ENCODE results near the gene SST. TPM values are rescaled to one million over a fixed set of nuclear protein-coding genes. Genes with fewer than 3 reads are reported as not detected.
A peak's percentile ranks its signal among the peaks of the same experiment; 100 is the strongest.

SST gene
- total and polyA plus RNA-seq, 2 of the 13 experiments (the other 11 are each of a cell fraction or from before 2014, with no cell fraction given) = not detected

GRCh38 chr3:187669675-187670504 lies at the start of gene SST (continued):
- TF ChIP-seq ZNF7 (CRISPR knock-in tag; IDR thresholded peaks at IDR 0.05) (peak; percentile 88), MEF2D (CRISPR knock-in tag; IDR thresholded peaks at IDR 0.05) (peak; percentile 95), ATRX (CRISPR knock-in tag; IDR thresholded peaks at IDR 0.05; ENCODE audit: borderline replicate concordance) (0 out of 2 replicates have a peak, but pooled peaks have one; percentile 87), ISX (CRISPR knock-in tag; conservative IDR thresholded peaks at IDR 0.05) (peak; percentile 99), ZNF629 (CRISPR knock-in tag; conservative IDR thresholded peaks at IDR 0.05) (peak; percentile 62; the same call in 1 of the 2 replicates), ZNF678 (CRISPR knock-in tag; IDR thresholded peaks at IDR 0.05) (0 out of 2 replicates have a peak, but pooled peaks have one; percentile 69), ZNF878 (CRISPR knock-in tag; IDR thresholded peaks at IDR 0.05) (peak; percentile 81), ZNF17 (CRISPR knock-in tag; IDR thresholded peaks at IDR 0.05) (peak; percentile 89; the same call in 1 of the 2 replicates), ZFP90 (CRISPR knock-in tag; IDR thresholded peaks at IDR 0.05; ENCODE audit: borderline replicate concordance) (peak; percentile 99), PAX8 (CRISPR knock-in tag; IDR thresholded peaks at IDR 0.05; ENCODE audit: borderline replicate concordance) (peak; percentile 72; the same call in 1 of the 2 replicates), FOXK2 (IDR thresholded peaks at IDR 0.05) (no peak), ZNF20 (CRISPR knock-in tag; IDR thresholded peaks at IDR 0.05) (0 out of 2 replicates have a peak, but pooled peaks have one; percentile 66), HBP1 (CRISPR knock-in tag; IDR thresholded peaks at IDR 0.05; ENCODE audit: low read depth) (peak; percentile 100)
- TF ChIP-seq, protein P1, sequence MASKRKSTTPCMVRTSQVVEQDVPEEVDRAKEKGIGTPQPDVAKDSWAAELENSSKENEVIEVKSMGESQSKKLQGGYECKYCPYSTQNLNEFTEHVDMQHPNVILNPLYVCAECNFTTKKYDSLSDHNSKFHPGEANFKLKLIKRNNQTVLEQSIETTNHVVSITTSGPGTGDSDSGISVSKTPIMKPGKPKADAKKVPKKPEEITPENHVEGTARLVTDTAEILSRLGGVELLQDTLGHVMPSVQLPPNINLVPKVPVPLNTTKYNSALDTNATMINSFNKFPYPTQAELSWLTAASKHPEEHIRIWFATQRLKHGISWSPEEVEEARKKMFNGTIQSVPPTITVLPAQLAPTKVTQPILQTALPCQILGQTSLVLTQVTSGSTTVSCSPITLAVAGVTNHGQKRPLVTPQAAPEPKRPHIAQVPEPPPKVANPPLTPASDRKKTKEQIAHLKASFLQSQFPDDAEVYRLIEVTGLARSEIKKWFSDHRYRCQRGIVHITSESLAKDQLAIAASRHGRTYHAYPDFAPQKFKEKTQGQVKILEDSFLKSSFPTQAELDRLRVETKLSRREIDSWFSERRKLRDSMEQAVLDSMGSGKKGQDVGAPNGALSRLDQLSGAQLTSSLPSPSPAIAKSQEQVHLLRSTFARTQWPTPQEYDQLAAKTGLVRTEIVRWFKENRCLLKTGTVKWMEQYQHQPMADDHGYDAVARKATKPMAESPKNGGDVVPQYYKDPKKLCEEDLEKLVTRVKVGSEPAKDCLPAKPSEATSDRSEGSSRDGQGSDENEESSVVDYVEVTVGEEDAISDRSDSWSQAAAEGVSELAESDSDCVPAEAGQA (IDR thresholded peaks at IDR 0.05; ENCODE audit: low read depth) = no peak
- TF ChIP-seq, protein P1 (CRISPR knock-in tag; IDR thresholded peaks at IDR 0.05; ENCODE audit: borderline replicate concordance) = peak; percentile 99
- TF ChIP-seq, protein P2, sequence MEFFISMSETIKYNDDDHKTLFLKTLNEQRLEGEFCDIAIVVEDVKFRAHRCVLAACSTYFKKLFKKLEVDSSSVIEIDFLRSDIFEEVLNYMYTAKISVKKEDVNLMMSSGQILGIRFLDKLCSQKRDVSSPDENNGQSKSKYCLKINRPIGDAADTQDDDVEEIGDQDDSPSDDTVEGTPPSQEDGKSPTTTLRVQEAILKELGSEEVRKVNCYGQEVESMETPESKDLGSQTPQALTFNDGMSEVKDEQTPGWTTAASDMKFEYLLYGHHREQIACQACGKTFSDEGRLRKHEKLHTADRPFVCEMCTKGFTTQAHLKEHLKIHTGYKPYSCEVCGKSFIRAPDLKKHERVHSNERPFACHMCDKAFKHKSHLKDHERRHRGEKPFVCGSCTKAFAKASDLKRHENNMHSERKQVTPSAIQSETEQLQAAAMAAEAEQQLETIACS (CRISPR knock-in tag; IDR thresholded peaks at IDR 0.05) = peak; percentile 39; the same call in 1 of the 2 replicates
- TF ChIP-seq, protein P3, sequence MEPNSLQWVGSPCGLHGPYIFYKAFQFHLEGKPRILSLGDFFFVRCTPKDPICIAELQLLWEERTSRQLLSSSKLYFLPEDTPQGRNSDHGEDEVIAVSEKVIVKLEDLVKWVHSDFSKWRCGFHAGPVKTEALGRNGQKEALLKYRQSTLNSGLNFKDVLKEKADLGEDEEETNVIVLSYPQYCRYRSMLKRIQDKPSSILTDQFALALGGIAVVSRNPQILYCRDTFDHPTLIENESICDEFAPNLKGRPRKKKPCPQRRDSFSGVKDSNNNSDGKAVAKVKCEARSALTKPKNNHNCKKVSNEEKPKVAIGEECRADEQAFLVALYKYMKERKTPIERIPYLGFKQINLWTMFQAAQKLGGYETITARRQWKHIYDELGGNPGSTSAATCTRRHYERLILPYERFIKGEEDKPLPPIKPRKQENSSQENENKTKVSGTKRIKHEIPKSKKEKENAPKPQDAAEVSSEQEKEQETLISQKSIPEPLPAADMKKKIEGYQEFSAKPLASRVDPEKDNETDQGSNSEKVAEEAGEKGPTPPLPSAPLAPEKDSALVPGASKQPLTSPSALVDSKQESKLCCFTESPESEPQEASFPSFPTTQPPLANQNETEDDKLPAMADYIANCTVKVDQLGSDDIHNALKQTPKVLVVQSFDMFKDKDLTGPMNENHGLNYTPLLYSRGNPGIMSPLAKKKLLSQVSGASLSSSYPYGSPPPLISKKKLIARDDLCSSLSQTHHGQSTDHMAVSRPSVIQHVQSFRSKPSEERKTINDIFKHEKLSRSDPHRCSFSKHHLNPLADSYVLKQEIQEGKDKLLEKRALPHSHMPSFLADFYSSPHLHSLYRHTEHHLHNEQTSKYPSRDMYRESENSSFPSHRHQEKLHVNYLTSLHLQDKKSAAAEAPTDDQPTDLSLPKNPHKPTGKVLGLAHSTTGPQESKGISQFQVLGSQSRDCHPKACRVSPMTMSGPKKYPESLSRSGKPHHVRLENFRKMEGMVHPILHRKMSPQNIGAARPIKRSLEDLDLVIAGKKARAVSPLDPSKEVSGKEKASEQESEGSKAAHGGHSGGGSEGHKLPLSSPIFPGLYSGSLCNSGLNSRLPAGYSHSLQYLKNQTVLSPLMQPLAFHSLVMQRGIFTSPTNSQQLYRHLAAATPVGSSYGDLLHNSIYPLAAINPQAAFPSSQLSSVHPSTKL (CRISPR knock-in tag; IDR thresholded peaks at IDR 0.05) = peak; percentile 82

Data from HepG2 (cell line).